WTC11 (cell line): ENCODE data around the gene SOCS1. TPM values are rescaled to one million over a fixed set of nuclear protein-coding genes. Genes with fewer than 3 reads are reported as not detected.

ENCODE experiments used
- ATAC-seq: fragments of 200-7000 bp; cut with Tn5 transposase; 2 replicates; pipeline ENCODE4 v1.10.0; 2021; ENCODE audit warnings: mild to moderate bottlenecking, moderate library complexity
- CTCF ChIA-PET: fragments of 300-600 bp; sonication (Branson Sonifier 250); formaldehyde crosslinking; loops from one replicate; lab custom pipeline; 2021; ENCODE audit warnings: antibody characterized with exemption; lab: Charles Lee
- POLR2A ChIA-PET: fragments of 350-600 bp; sonication (Branson Sonifier 250); formaldehyde crosslinking; loops from one replicate; lab custom pipeline; 2021; ENCODE audit warnings: antibody characterized with exemption; lab: Charles Lee
- DNase-seq: peaks from one replicate; pipeline ENCODE4 v3.0.0; 2021; ENCODE audit warnings: low spot score
- H3K27ac Mint-ChIP-seq: 2 replicates; pipeline ENCODE4 v1.8.0; 2021; ENCODE audit warnings: mixed read lengths
- H3K27me3 Mint-ChIP-seq: 2 replicates; pipeline ENCODE4 v1.8.0; 2021; ENCODE audit warnings: low read depth, mild to moderate bottlenecking, moderate library complexity, mixed read lengths
- H3K36me3 Mint-ChIP-seq: 2 replicates; pipeline ENCODE4 v1.8.0; 2021; ENCODE audit warnings: mixed read lengths
- H3K4me1 Mint-ChIP-seq: 2 replicates; pipeline ENCODE4 v1.8.0; 2022; ENCODE audit warnings: mixed read lengths
- H3K4me3 Mint-ChIP-seq: 2 replicates; pipeline ENCODE4 v1.8.0; 2021; ENCODE audit warnings: mild to moderate bottlenecking, moderate library complexity, mixed read lengths
- H3K9me3 Mint-ChIP-seq: 2 replicates; pipeline ENCODE4 v1.8.0; 2021; ENCODE audit warnings: mixed read lengths
- ARID4B ChIP-seq: sonication (generic); formaldehyde crosslinking; IDR thresholded peaks from 2 replicates; pipeline ENCODE4 v1.8.0; 2023; ENCODE audit warnings: missing genetic modification reagents, mild to moderate bottlenecking, borderline replicate concordance
- GABPB1 ChIP-seq: sonication (generic); formaldehyde crosslinking; IDR thresholded peaks from 2 replicates; pipeline ENCODE4 v1.8.1; 2023; ENCODE audit warnings: mild to moderate bottlenecking, missing genetic modification reagents
- GRHL2 ChIP-seq: fragments of 250-450 bp; sonication (Bioruptor Pico); IDR thresholded peaks from 2 replicates; pipeline ENCODE4 v1.8.0; 2022; ENCODE audit warnings: mild to moderate bottlenecking, moderate library complexity; ENCODE audit not compliant: insufficient replicate concordance, severe bottlenecking
- MLX ChIP-seq: sonication (generic); formaldehyde crosslinking; IDR thresholded peaks from 2 replicates; pipeline ENCODE4 v1.8.1; 2023; ENCODE audit warnings: mild to moderate bottlenecking, missing genetic modification reagents, moderate library complexity
- NR3C1 ChIP-seq: sonication (generic); formaldehyde crosslinking; conservative IDR thresholded peaks from 2 replicates; pipeline ENCODE4 v1.8.1; 2023; ENCODE audit warnings: low read depth, mild to moderate bottlenecking, missing genetic modification reagents
- PREB ChIP-seq: sonication (generic); formaldehyde crosslinking; IDR thresholded peaks from 2 replicates; pipeline ENCODE4 v1.8.1; 2022; ENCODE audit warnings: mild to moderate bottlenecking, missing genetic modification reagents, moderate library complexity, borderline replicate concordance
- ZNF121 ChIP-seq: sonication (generic); formaldehyde crosslinking; IDR thresholded peaks from 2 replicates; pipeline ENCODE4 v1.8.0; 2023; ENCODE audit warnings: missing genetic modification reagents
- ZNF232 ChIP-seq: sonication (generic); formaldehyde crosslinking; IDR thresholded peaks from 2 replicates; pipeline ENCODE4 v1.8.0; 2022; ENCODE audit warnings: mild to moderate bottlenecking, missing genetic modification reagents
- ZNF263 ChIP-seq: sonication (generic); formaldehyde crosslinking; IDR thresholded peaks from 2 replicates; pipeline ENCODE4 v1.8.1; 2022; ENCODE audit warnings: low read depth, mild to moderate bottlenecking, moderate library complexity, missing genetic modification reagents
- ZNF281 ChIP-seq: sonication (generic); formaldehyde crosslinking; IDR thresholded peaks from 2 replicates; pipeline ENCODE4 v1.8.0; 2023; ENCODE audit warnings: mild to moderate bottlenecking, missing genetic modification reagents
- ZNF512 ChIP-seq: sonication (generic); formaldehyde crosslinking; IDR thresholded peaks from 2 replicates; pipeline ENCODE4 v1.8.1; 2022; ENCODE audit warnings: missing genetic modification reagents, borderline replicate concordance
- total RNA-seq: library from RNA; stranded (reverse); gene quantifications from 3 replicates; pipeline ENCODE4 v1.2.3, GENCODE V29; 2021

SOCS1 gene
- total RNA-seq, 1 experiment from 2014 or later, result 62.3 TPM

GRCh38 chr16:11207646-11208045, 48.4 kb downstream of the SOCS1 start (continued):
- TF ChIP-seq ARID4B (CRISPR knock-in tag) (no peak), ZNF281 (CRISPR knock-in tag) (no peak), GRHL2 (CRISPR knock-in tag) (no peak), NR3C1 (CRISPR knock-in tag) (no peak), PREB (CRISPR knock-in tag) (no peak), ZNF263 (no peak), ZNF232 (CRISPR knock-in tag) (no peak), MLX (CRISPR knock-in tag) (no peak)

- Mint-ChIP-seq H3K27ac (no peak overlapping the region), H3K27me3 (no peaks in the 10 kb centered on the region; the same call in 1 of the 2 replicates), H3K36me3 (peaks cover 2% of the 10 kb centered on the region; the same call in 1 of the 2 replicates), H3K4me3 (no peak overlapping the region), H3K4me1 (peaks cover 33% of the 10 kb centered on the region), H3K9me3 (peaks cover 12% of the 10 kb centered on the region)
- ChIA-PET POLR2A (interaction anchor here (0.5 to 2.3 kb wide), 2 partner anchors 50 to 110 kb away, joined by 4 to 9 read pairs; partner anchors contain the start of gene SOCS1), CTCF (interaction anchor here (0.6 to 2.5 kb wide), 8 partner anchors 12 to 336 kb away, joined by 3 to 10 read pairs (median 5); no protein-coding TSS in a partner anchor)
- ATAC-seq (peak; percentile 54), DNase-seq (no peak)
- TF ChIP-seq ZNF512 (CRISPR knock-in tag) (no peak), ZNF121 (peak; percentile 39), GABPB1 (CRISPR knock-in tag) (peak; percentile 74)
Observed at GRCh38 chr16:11205754-11206581, 50.0 kb downstream of the SOCS1 start.
